Fibroblast of skin of back (primary cell): ENCODE measurements around the gene RAB37. TPM values are rescaled to one million over a fixed set of nuclear protein-coding genes. Genes with fewer than 3 reads are reported as not detected.

Source experiments
- DNase-seq: peaks from one replicate; pipeline ENCODE4 v3.0.0-alpha.2; 2013
- polyA plus RNA-seq, 2 experiments: library from polyadenylated mRNA; unstranded; fragments of 120-200 nt; gene quantifications; one replicate each; pipeline ENCODE4 v1.2.1, GENCODE V29; 2013; ENCODE audit not compliant: insufficient read length in 2 of 2

RAB37 gene
- 0.06 TPM for polyA plus RNA-seq (2013, experiment 1 of 2; ENCODE audit: insufficient read length)
- 0.13 TPM for polyA plus RNA-seq (2013, experiment 2 of 2; ENCODE audit: insufficient read length)

GRCh38 chr17:74736513-74737298, at the start of gene RAB37:
TSS of gene RAB37 (plus strand) at chr17:74737256. CDS start at chr17:74737273, 17 bp downstream.
- no peak for DNase-seq

GRCh38 chr17:74687886-74688285, 49.2 kb upstream of the RAB37 start:
- no peak for DNase-seq

GRCh38 chr17:74690409-74690825, 46.6 kb upstream of the RAB37 start:
- DNase-seq, result no peak

GRCh38 chr17:74691151-74691550, 45.9 kb upstream of the RAB37 start:
- no peak for DNase-seq

GRCh38 chr17:74694081-74694480, 43.0 kb upstream of the RAB37 start:
- no peak for DNase-seq

- DNase-seq, result no peak
These were observed 41.4 kb upstream of the RAB37 start for GRCh38 chr17:74695629-74696028.

GRCh38 chr17:74697515-74697914, 39.5 kb upstream of the RAB37 start:
- no peak for DNase-seq

- DNase-seq, result no peak
These were observed 39.0 kb upstream of the RAB37 start for GRCh38 chr17:74698069-74698468.

GRCh38 chr17:74699236-74699635, 37.8 kb upstream of the RAB37 start:
- no peak for DNase-seq

GRCh38 chr17:74702116-74702871, 34.8 kb upstream of the RAB37 start:
- no peak for DNase-seq

- no peak for DNase-seq
These were observed 33.7 kb upstream of the RAB37 start for GRCh38 chr17:74703311-74703710.

- DNase-seq, result no peak
These were observed 32.5 kb upstream of the RAB37 start for GRCh38 chr17:74704544-74704943.

- no peak for DNase-seq
These were observed 25.8 kb upstream of the RAB37 start for GRCh38 chr17:74711058-74711824.

GRCh38 chr17:74712301-74712700, 24.8 kb upstream of the RAB37 start:
- DNase-seq, result no peak

GRCh38 chr17:74712756-74713155, 24.3 kb upstream of the RAB37 start, which contains the start of gene CD300LF:
TSS of gene CD300LF (minus strand) at chr17:74712923. CDS start at chr17:74712866, 57 bp downstream.
- no peak for DNase-seq

- DNase-seq, result no peak
These were observed 23.8 kb upstream of the RAB37 start for GRCh38 chr17:74713171-74713755.

GRCh38 chr17:74715144-74715543, 21.9 kb upstream of the RAB37 start:
- no peak for DNase-seq

GRCh38 chr17:74720506-74720905, 16.6 kb upstream of the RAB37 start:
- DNase-seq, result no peak

GRCh38 chr17:74722782-74723181, 14.3 kb upstream of the RAB37 start:
- DNase-seq, result no peak

- no peak for DNase-seq
These were observed 13.2 kb upstream of the RAB37 start for GRCh38 chr17:74723891-74724290.

- no peak for DNase-seq
These were observed 11.9 kb upstream of the RAB37 start for GRCh38 chr17:74725111-74725510.

- no peak for DNase-seq
These were observed 8.9 kb upstream of the RAB37 start for GRCh38 chr17:74728033-74728701.
